WTC11 (cell line): ENCODE data around the gene TM7SF3.

Source experiments
- ETV6 ChIP-seq: sonication (generic); formaldehyde crosslinking; IDR thresholded peaks from 2 replicates; pipeline ENCODE4 v1.8.1; 2022; ENCODE audit warnings: mild to moderate bottlenecking, missing genetic modification reagents
- FOXP4 ChIP-seq: sonication (generic); formaldehyde crosslinking; IDR thresholded peaks from 2 replicates; pipeline ENCODE4 v1.8.0; 2022; ENCODE audit warnings: mild to moderate bottlenecking, missing genetic modification reagents
- TEAD4 ChIP-seq: sonication (generic); formaldehyde crosslinking; IDR thresholded peaks from 2 replicates; pipeline ENCODE4 v1.8.0; 2022; ENCODE audit warnings: mild to moderate bottlenecking, missing genetic modification reagents
- ZNF281 ChIP-seq: sonication (generic); formaldehyde crosslinking; IDR thresholded peaks from 2 replicates; pipeline ENCODE4 v1.8.0; 2023; ENCODE audit warnings: mild to moderate bottlenecking, missing genetic modification reagents
- TF ChIP-seq, protein P1 (sequence below): fragments of 200-600 bp; IDR thresholded peaks from 2 replicates; pipeline ENCODE4 v1.8.0; 2022; ENCODE audit warnings: antibody characterized with exemption
- TF ChIP-seq, protein P2 (sequence below): sonication (generic); formaldehyde crosslinking; IDR thresholded peaks from 2 replicates; pipeline ENCODE4 v1.8.1; 2023; ENCODE audit warnings: mild to moderate bottlenecking, missing genetic modification reagents, borderline replicate concordance

DNA sequence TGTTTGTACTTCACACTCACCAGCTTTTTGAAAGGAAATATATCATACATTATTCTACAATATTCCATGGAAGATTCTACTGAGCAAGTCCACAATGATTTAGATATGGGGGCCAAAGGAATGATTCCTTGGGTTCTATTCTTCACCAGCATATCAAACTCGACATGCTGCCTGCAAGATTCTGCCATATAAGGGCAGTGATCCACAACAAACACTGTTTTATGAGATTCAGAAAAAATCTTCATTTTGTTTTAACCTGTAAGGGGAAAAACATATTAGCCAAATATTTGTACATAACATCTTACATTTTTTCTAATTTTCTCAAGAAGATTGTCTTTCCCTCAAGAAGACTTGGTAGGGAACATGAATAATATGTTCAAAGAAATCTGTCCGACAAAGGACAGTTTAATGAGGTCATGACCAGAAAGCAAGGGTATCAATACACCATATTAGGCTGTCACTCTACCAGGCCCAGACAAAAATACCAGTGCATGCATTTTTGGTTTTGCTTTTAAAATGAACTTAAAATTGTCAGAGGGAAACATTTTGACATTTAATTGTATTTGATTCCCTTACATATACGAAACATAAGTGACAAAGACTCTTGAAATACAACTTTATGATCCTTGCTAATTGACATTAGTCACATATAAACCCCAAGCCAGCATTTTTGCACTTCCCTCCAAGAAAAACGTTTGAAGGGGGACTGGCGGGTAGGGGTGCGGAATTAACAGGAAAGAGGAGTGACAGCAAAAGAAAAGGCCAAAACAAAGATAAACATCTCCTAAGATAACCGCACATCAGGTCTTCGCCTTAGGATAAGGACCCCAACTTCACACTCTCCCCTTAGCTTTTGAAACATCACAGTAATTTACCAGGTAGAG lies 77.4 kb downstream of the TM7SF3 start:
- TF ChIP-seq, protein P1, sequence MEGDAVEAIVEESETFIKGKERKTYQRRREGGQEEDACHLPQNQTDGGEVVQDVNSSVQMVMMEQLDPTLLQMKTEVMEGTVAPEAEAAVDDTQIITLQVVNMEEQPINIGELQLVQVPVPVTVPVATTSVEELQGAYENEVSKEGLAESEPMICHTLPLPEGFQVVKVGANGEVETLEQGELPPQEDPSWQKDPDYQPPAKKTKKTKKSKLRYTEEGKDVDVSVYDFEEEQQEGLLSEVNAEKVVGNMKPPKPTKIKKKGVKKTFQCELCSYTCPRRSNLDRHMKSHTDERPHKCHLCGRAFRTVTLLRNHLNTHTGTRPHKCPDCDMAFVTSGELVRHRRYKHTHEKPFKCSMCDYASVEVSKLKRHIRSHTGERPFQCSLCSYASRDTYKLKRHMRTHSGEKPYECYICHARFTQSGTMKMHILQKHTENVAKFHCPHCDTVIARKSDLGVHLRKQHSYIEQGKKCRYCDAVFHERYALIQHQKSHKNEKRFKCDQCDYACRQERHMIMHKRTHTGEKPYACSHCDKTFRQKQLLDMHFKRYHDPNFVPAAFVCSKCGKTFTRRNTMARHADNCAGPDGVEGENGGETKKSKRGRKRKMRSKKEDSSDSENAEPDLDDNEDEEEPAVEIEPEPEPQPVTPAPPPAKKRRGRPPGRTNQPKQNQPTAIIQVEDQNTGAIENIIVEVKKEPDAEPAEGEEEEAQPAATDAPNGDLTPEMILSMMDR: no peak
- TF ChIP-seq, protein P2, sequence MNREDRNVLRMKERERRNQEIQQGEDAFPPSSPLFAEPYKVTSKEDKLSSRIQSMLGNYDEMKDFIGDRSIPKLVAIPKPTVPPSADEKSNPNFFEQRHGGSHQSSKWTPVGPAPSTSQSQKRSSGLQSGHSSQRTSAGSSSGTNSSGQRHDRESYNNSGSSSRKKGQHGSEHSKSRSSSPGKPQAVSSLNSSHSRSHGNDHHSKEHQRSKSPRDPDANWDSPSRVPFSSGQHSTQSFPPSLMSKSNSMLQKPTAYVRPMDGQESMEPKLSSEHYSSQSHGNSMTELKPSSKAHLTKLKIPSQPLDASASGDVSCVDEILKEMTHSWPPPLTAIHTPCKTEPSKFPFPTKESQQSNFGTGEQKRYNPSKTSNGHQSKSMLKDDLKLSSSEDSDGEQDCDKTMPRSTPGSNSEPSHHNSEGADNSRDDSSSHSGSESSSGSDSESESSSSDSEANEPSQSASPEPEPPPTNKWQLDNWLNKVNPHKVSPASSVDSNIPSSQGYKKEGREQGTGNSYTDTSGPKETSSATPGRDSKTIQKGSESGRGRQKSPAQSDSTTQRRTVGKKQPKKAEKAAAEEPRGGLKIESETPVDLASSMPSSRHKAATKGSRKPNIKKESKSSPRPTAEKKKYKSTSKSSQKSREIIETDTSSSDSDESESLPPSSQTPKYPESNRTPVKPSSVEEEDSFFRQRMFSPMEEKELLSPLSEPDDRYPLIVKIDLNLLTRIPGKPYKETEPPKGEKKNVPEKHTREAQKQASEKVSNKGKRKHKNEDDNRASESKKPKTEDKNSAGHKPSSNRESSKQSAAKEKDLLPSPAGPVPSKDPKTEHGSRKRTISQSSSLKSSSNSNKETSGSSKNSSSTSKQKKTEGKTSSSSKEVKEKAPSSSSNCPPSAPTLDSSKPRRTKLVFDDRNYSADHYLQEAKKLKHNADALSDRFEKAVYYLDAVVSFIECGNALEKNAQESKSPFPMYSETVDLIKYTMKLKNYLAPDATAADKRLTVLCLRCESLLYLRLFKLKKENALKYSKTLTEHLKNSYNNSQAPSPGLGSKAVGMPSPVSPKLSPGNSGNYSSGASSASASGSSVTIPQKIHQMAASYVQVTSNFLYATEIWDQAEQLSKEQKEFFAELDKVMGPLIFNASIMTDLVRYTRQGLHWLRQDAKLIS (CRISPR knock-in tag): no peak
- TF ChIP-seq TEAD4 (CRISPR knock-in tag): no peak
- TF ChIP-seq FOXP4 (CRISPR knock-in tag): no peak
- no peak for TF ChIP-seq ZNF281 (CRISPR knock-in tag)
- TF ChIP-seq ETV6: no peak
